Stimulated activated CD4-positive, alpha-beta T cell treated with anti-CD3 and anti-CD28 coated beads, Interleukin-15, amount 100 ng/mL, for 24 hours (primary cell): ENCODE results near the gene ZC3HAV1.
"Not testable (repeated sequence)": the region's sequence is repeated elsewhere in the genome, so short reads cannot be mapped to it uniquely, and the experiment has no call there.

Source experiments
- DNase-seq: peaks from one replicate; pipeline ENCODE4 v3.0.0-alpha.2; 2020

Gene ZC3HAV1

DNA sequence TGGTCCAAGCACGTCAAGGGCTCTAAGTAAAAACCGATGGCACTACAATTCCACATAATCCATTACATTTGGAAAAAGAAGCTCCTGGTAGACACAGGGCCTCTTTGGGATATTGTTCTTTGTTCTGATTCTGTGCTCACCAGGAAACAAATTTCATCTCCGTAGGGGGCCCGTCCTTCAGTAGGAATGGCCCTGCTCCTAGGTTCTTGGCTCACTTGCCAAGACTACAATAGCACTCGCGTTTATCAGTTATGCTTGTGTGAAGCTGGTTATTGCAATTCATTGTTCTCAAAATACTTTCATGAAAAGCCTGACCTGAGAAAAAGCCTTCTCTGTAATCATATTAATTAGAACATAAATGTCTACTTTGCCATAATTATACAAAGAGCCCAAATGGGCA is 63.4 kb downstream of the ZC3HAV1 start:
- DNase-seq, result no peak

- DNase-seq, result no peak
Observed at GRCh38 chr7:139044813-139045794, 64.4 kb downstream of the ZC3HAV1 start.

- peak; percentile 78 for DNase-seq
Observed at GRCh38 chr7:139043823-139044812, 65.4 kb downstream of the ZC3HAV1 start.

- no peak for DNase-seq
Observed at GRCh38 chr7:139041378-139042085, 68.0 kb downstream of the ZC3HAV1 start.

DNA sequence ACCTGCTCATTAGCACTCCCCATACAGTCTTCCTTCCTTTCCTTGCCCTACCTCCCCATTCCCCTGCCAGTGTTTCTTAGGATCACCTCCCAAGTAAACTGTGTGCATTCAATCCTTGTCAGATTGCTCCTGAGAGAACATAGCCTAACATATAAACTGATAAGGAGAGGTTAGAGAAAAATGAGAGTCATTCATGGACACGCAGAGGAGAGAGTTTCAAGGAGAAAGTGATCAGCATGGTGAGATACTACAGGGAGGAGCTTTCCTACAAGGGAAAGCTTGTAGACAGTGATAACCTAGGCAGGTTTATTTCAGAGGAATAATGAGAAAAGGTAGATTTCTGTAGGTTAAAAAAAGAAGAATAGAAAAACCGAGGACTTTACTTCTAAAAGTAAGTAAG is 70.8 kb downstream of the ZC3HAV1 start:
- no peak for DNase-seq

GRCh38 chr7:139036901-139037300 is 72.6 kb downstream of the ZC3HAV1 start:
- no peak for DNase-seq

GRCh38 chr7:139035586-139036353 is 73.8 kb downstream of the ZC3HAV1 start, which contains the start of gene ZC3HAV1L:
TSS of gene ZC3HAV1L (minus strand) at chr7:139036042. CDS start at chr7:139036017, 25 bp downstream.
- DNase-seq, result peak; percentile 84

GRCh38 chr7:139034855-139035585 is 74.5 kb downstream of the ZC3HAV1 start:
- peak; percentile 67 for DNase-seq

GRCh38 chr7:139034336-139034735 is 75.2 kb downstream of the ZC3HAV1 start:
- DNase-seq, result no peak

- DNase-seq, result no peak
Observed at GRCh38 chr7:139033346-139034114, 76.0 kb downstream of the ZC3HAV1 start.

- DNase-seq, result no peak
Observed at GRCh38 chr7:139032473-139032872, 77.0 kb downstream of the ZC3HAV1 start.

DNA sequence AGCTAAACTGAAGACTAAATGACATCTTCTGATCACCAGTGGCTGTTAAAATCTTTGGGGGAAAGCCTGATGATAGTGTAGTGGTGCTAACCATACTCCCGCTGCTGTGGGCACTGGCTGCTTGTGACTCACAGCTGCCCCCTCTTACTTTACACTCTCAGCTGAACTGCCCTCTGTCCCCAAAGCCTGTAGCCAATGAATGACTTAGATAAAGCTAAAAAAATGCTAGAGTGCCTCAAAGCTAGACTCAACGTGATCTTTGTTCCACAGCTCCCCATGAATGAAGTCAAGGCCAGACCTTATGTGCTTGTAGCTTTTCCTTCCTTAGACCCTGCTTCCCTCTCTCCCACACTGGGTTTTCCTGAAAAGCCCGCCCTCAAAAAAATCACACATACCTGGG is 80.2 kb downstream of the ZC3HAV1 start:
- DNase-seq, result no peak

DNA sequence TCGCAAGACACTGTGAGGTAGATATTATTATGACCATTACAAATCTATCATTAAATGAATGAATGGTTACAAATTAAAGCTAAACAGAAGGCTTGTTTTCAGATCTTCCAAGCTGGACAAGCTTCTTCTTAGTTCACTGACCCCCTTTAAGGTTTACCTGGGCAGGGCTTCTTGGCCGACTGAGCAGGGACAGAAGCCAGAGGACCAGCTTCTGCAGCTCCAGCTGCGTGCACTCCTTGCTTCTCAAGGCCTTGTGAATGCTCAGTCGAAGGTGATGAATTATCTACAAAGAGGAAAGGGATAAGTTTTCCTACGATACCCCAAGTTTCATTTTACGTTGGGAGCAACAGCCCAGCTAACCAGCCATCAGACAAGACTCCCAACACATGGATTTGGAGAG is 83.0 kb downstream of the ZC3HAV1 start:
- DNase-seq, result no peak

DNA sequence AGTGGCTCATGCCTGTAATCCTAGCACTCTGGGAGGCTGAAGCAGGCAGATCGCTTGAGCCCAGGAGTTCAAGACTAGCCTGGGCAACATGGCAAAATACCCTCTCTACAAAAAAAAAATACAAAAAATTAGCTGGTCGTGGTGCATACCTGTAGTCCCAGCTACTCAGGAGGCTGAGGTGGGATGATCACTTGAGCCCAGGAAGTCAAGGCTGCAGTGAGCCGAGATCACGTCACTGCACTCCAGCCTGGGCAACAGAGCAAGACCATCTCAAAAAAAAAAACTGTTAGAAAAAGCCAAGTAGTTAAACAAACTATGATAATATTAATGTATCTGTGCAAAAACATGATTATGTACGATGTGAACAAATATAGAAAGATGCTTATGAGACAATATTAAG is 83.7 kb downstream of the ZC3HAV1 start:
- not testable (repeated sequence) for DNase-seq

GRCh38 chr7:139023076-139023475 is 86.4 kb downstream of the ZC3HAV1 start:
- no peak for DNase-seq

DNA sequence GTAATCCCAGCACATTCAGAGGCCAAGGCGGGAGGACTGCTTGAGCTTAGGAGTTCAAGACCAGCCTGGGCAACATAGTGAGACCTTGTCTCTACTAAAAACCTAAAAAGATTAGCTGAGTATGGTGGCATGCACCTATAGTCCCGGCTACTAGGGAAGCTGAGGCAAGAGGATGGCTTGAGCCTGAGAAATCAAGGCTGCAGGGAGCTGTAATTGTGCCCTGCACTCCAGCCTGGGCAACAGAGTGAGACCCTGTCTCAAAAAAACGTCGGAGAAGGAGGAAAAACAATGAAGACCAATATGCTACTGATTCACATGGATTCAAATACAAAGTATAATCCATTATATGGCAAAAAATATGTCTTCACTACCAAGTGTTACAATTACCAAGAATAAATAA is 87.2 kb downstream of the ZC3HAV1 start:
- no peak for DNase-seq

GRCh38 chr7:139018910-139019309 is 90.6 kb downstream of the ZC3HAV1 start:
- DNase-seq, result no peak

DNA sequence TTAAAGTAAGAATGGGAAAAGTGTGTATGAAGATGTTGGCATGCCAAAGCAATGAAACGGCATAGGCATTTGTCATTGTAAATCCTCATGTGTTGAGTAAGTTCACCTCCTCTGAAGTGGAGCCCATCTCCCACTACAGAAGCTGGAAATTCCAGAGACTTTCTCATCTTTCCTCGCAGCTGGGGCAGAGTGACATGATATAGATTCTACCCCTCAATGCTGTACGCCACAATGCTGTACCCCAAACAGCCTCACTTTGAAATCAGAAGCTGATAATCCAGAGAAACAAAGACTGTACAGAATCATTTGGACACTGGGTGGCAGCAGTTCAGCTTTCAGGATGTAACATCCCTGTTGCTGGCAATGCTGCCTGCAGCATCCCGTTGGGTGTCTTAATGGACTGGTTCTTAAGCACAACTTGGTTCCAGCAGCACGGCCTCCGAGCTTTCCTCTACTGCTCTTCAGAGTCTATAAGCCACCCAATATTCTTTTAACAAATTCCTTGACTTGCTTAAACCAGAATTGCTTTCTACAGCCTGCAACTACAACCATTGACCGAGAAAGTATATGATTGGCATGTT is 92.5 kb downstream of the ZC3HAV1 start:
- peak; percentile 71 for DNase-seq

GRCh38 chr7:139011373-139011772 is 98.1 kb downstream of the ZC3HAV1 start:
- no peak for DNase-seq
